ENCODE data around the gene IVD. TPM values are rescaled to one million over a fixed set of nuclear protein-coding genes. Genes with fewer than 3 reads are reported as not detected.

IVD gene
- polyA plus RNA-seq, 1 donor (not counting 4 experiments of a cell fraction or from before 2014, with no cell fraction given): 13.0 TPM

GRCh38 chr15:40397688-40398412 lies 7.7 kb upstream of the IVD start:
- dilution Hi-C loops (cut with MboI; ENCODE audit: extremely low pct_ligation_motif_present, low sequenced_read_pairs): no loop called here
- no peak for FAIRE-seq
- no peak overlapping the region for H3K4me3 ChIP-seq (ENCODE audit: control insufficient read depth in 2 of 3, extremely low read depth in 1 of 3, insufficient read depth in 2 of 3, low read depth in 1 of 3, low read length in 3 of 3)
- no peaks in the 10 kb centered on the region for H4K20me1 ChIP-seq (ENCODE audit: control insufficient read depth, extremely low read depth, insufficient read depth, low read length)
- no peak overlapping the region for H3K4me2 ChIP-seq (ENCODE audit: control insufficient read depth, extremely low read depth, insufficient read depth, low read depth, low read length)
- H3K4me1 ChIP-seq (ENCODE audit: control insufficient read depth, extremely low read depth, insufficient read depth, low read length): no peaks in the 10 kb centered on the region
- no peak for DNase-seq (ENCODE audit: low read depth, low spot score)
- no peak overlapping the region for H2AFZ ChIP-seq (ENCODE audit: control insufficient read depth, low read length)
- H3K27ac ChIP-seq (ENCODE audit: control insufficient read depth, insufficient read depth, low read length): no peak overlapping the region
- no peak overlapping the region for H3K9ac ChIP-seq (ENCODE audit: control insufficient read depth, extremely low read depth, insufficient read depth, low read length)
- H3K9me1 ChIP-seq (ENCODE audit: control insufficient read depth, extremely low read depth, insufficient read depth, low read length): no peaks in the 10 kb centered on the region
- no peaks in the 10 kb centered on the region for H3K9me3 ChIP-seq (ENCODE audit: control insufficient read depth, low read depth, low read length)
- TF ChIP-seq EZH2 (IDR thresholded peaks at IDR 0.05; ENCODE audit: low read length): no peak
- TF ChIP-seq, protein P1, sequence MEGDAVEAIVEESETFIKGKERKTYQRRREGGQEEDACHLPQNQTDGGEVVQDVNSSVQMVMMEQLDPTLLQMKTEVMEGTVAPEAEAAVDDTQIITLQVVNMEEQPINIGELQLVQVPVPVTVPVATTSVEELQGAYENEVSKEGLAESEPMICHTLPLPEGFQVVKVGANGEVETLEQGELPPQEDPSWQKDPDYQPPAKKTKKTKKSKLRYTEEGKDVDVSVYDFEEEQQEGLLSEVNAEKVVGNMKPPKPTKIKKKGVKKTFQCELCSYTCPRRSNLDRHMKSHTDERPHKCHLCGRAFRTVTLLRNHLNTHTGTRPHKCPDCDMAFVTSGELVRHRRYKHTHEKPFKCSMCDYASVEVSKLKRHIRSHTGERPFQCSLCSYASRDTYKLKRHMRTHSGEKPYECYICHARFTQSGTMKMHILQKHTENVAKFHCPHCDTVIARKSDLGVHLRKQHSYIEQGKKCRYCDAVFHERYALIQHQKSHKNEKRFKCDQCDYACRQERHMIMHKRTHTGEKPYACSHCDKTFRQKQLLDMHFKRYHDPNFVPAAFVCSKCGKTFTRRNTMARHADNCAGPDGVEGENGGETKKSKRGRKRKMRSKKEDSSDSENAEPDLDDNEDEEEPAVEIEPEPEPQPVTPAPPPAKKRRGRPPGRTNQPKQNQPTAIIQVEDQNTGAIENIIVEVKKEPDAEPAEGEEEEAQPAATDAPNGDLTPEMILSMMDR (optimal IDR thresholded peaks at IDR 0.05 in 1 of 3, IDR thresholded peaks at IDR 0.05 in 1 of 3, conservative IDR thresholded peaks at IDR 0.05 in 1 of 3; ENCODE audit: extremely low read depth in 1 of 3, insufficient read depth in 2 of 3, low read length in 3 of 3): no peak
- no peaks in the 10 kb centered on the region for H3K27me3 ChIP-seq (ENCODE audit: control insufficient read depth, extremely low read depth, insufficient read depth, low read length)
- H3K36me3 ChIP-seq (ENCODE audit: control insufficient read depth in 2 of 2, extremely low read depth in 1 of 2, insufficient read depth in 2 of 2, low read length in 2 of 2): peaks cover 3 to 15% of the 10 kb centered on the region in 2 experiments
- no peaks in the 10 kb centered on the region for H3K79me2 ChIP-seq (ENCODE audit: control insufficient read depth, insufficient read depth, low read length)

- no peak for DNase-seq (ENCODE audit: low read depth, low spot score)
- Histone ChIP-seq H4K20me1 (ENCODE audit: control insufficient read depth, extremely low read depth, insufficient read depth, low read length) (no peaks in the 10 kb centered on the region), H3K4me1 (ENCODE audit: control insufficient read depth, extremely low read depth, insufficient read depth, low read length) (no peaks in the 10 kb centered on the region), H3K4me3 (ENCODE audit: control insufficient read depth in 2 of 3, extremely low read depth in 1 of 3, insufficient read depth in 2 of 3, low read depth in 1 of 3, low read length in 3 of 3) (no peak overlapping the region), H2AFZ (ENCODE audit: control insufficient read depth, low read length) (no peak overlapping the region), H3K27me3 (ENCODE audit: control insufficient read depth, extremely low read depth, insufficient read depth, low read length) (no peaks in the 10 kb centered on the region), H3K9me1 (ENCODE audit: control insufficient read depth, extremely low read depth, insufficient read depth, low read length) (no peaks in the 10 kb centered on the region), H3K79me2 (ENCODE audit: control insufficient read depth, insufficient read depth, low read length) (no peaks in the 10 kb centered on the region), H3K36me3 (ENCODE audit: control insufficient read depth in 2 of 2, extremely low read depth in 1 of 2, insufficient read depth in 2 of 2, low read length in 2 of 2) (peaks cover 2 to 9% of the 10 kb centered on the region in 2 experiments), H3K27ac (ENCODE audit: control insufficient read depth, insufficient read depth, low read length) (no peak overlapping the region), H3K4me2 (ENCODE audit: control insufficient read depth, extremely low read depth, insufficient read depth, low read depth, low read length) (no peak overlapping the region), H3K9ac (ENCODE audit: control insufficient read depth, extremely low read depth, insufficient read depth, low read length) (no peak overlapping the region), H3K9me3 (ENCODE audit: control insufficient read depth, low read depth, low read length) (no peaks in the 10 kb centered on the region)
- TF ChIP-seq, protein P1 (optimal IDR thresholded peaks at IDR 0.05 in 1 of 3, IDR thresholded peaks at IDR 0.05 in 1 of 3, conservative IDR thresholded peaks at IDR 0.05 in 1 of 3; ENCODE audit: extremely low read depth in 1 of 3, insufficient read depth in 2 of 3, low read length in 3 of 3): no peak
- no peak for TF ChIP-seq EZH2 (IDR thresholded peaks at IDR 0.05; ENCODE audit: low read length)
- dilution Hi-C loops (cut with MboI; ENCODE audit: extremely low pct_ligation_motif_present, low sequenced_read_pairs): no loop called here
- FAIRE-seq: no peak
Observed at GRCh38 chr15:40398413-40398873, 7.2 kb upstream of the IVD start.

Measured in keratinocyte (primary cell).